HG03469 (cell line): ENCODE measurements around the gene H1-8.
"Not testable (repeated sequence)": the region's sequence is repeated elsewhere in the genome, so short reads cannot be mapped to it uniquely, and the experiment has no call there.

Experiments used
- ATAC-seq: cut with Tn5 transposase; IDR thresholded peaks from one replicate; pipeline ENCODE4 v1.9.1; 2021; ENCODE audit warnings: mild to moderate bottlenecking, moderate library complexity, moderate number of reproducible peaks; ENCODE audit not compliant: unreplicated experiment

H1-8 gene

GRCh38 chr3:129543156-129543790 lies at the start of gene H1-8:
TSS of gene H1-8 (plus strand) at chr3:129543175. CDS start at chr3:129543219, 44 bp downstream.
- no peak for ATAC-seq

- no peak for ATAC-seq
These were observed 49.8 kb upstream of the H1-8 start for GRCh38 chr3:129493206-129493605.

GRCh38 chr3:129494499-129494898 lies 48.5 kb upstream of the H1-8 start:
- ATAC-seq: not testable (repeated sequence)

- not testable (repeated sequence) for ATAC-seq
These were observed 47.9 kb upstream of the H1-8 start for GRCh38 chr3:129495006-129495639.

GRCh38 chr3:129497876-129498275 lies 45.1 kb upstream of the H1-8 start:
- not testable (repeated sequence) for ATAC-seq

GRCh38 chr3:129498603-129499488 lies 44.1 kb upstream of the H1-8 start:
- not testable (repeated sequence) for ATAC-seq

GRCh38 chr3:129499604-129500333 lies 43.2 kb upstream of the H1-8 start:
- ATAC-seq: not testable (repeated sequence)

GRCh38 chr3:129500334-129500658 lies 42.7 kb upstream of the H1-8 start:
- no peak for ATAC-seq

- no peak for ATAC-seq
These were observed 41.3 kb upstream of the H1-8 start for GRCh38 chr3:129501630-129502029.

GRCh38 chr3:129502641-129503408 lies 40.1 kb upstream of the H1-8 start:
- no peak for ATAC-seq

GRCh38 chr3:129503471-129504291 lies 39.3 kb upstream of the H1-8 start:
- no peak for ATAC-seq

- no peak for ATAC-seq
These were observed 38.4 kb upstream of the H1-8 start for GRCh38 chr3:129504471-129505100.

- ATAC-seq: no peak
These were observed 37.6 kb upstream of the H1-8 start for GRCh38 chr3:129505341-129505740.

GRCh38 chr3:129506231-129506742 lies 36.7 kb upstream of the H1-8 start:
- ATAC-seq: no peak

- ATAC-seq: no peak
These were observed 35.7 kb upstream of the H1-8 start for GRCh38 chr3:129507181-129507831.

- ATAC-seq: no peak
These were observed 30.4 kb upstream of the H1-8 start for GRCh38 chr3:129512595-129512994.

- no peak for ATAC-seq
These were observed 29.3 kb upstream of the H1-8 start for GRCh38 chr3:129513705-129514104.

- ATAC-seq: no peak
These were observed 28.9 kb upstream of the H1-8 start for GRCh38 chr3:129514110-129514509.
